IMR-90 (cell line): Measurements from ENCODE around the gene PLEKHH1. TPM values are rescaled to one million over a fixed set of nuclear protein-coding genes. Genes with fewer than 3 reads are reported as not detected.

Source experiments
- ATAC-seq: fragments of 200-7000 bp; cut with Tn5 transposase; 2 replicates; pipeline ENCODE4 v1.9.1; 2020; ENCODE audit warnings: low read depth, mild to moderate bottlenecking, moderate library complexity
- BruUV-seq: library from RNA; stranded (reverse); fragments of 400-500 nt; replicated peaks from 2 replicates; lab custom pipeline; 2021; lab: Mats Ljungman, UMichigan
- CTCF ChIA-PET: fragments of 300-600 bp; formaldehyde crosslinking; extraction: SDS; loops from one replicate; lab custom pipeline; 2021; ENCODE audit warnings: antibody characterized with exemption; lab: Yijun Ruan, JAX
- POLR2A ChIA-PET: fragments of 300-600 bp; sonication (Branson Sonifier 250); formaldehyde crosslinking; loops from one replicate; lab custom pipeline; 2022; ENCODE audit warnings: antibody characterized with exemption; ENCODE audit not compliant: unreplicated experiment; lab: Charles Lee
- DNase-seq: peaks from one replicate; pipeline ENCODE4 v3.0.0; 2013
- H2AFZ ChIP-seq: replicated peaks from 2 replicates; pipeline ENCODE3; 2013; ENCODE audit warnings: low read length, mild to moderate bottlenecking; ENCODE audit not compliant: poor library complexity
- H2AK5ac ChIP-seq: 2 replicates; pipeline ENCODE4 v1.6.1; 2013; ENCODE audit warnings: low read depth, low read length, inconsistent platforms
- H2AK9ac ChIP-seq: replicated peaks from 2 replicates; pipeline ENCODE3; 2013; ENCODE audit warnings: mild to moderate bottlenecking, low read depth, low read length, moderate library complexity; ENCODE audit not compliant: poor library complexity
- H2BK120ac ChIP-seq: 2 replicates; pipeline ENCODE4 v1.6.1; 2013; ENCODE audit warnings: low read depth, low read length, inconsistent platforms
- H2BK15ac ChIP-seq: 3 replicates; pipeline ENCODE4 v1.6.1; 2013; ENCODE audit warnings: low read depth, low read length, inconsistent platforms
- H2BK20ac ChIP-seq: 2 replicates; pipeline ENCODE4 v1.6.1; 2013; ENCODE audit warnings: low read depth, mild to moderate bottlenecking, inconsistent platforms, low read length, moderate library complexity
- H2BK5ac ChIP-seq: 2 replicates; pipeline ENCODE4 v1.6.1; 2013; ENCODE audit warnings: mild to moderate bottlenecking, low read depth, low read length, inconsistent platforms; ENCODE audit not compliant: poor library complexity, severe bottlenecking
- H3K14ac ChIP-seq: replicated peaks from 2 replicates; pipeline ENCODE4 v1.6.1; 2013; ENCODE audit warnings: low read depth, low read length, inconsistent platforms
- H3K18ac ChIP-seq: 2 replicates; pipeline ENCODE4 v1.6.1; 2013; ENCODE audit warnings: low read depth, low read length, control low read depth
- H3K23ac ChIP-seq: 2 replicates; pipeline ENCODE4 v1.6.1; 2013; ENCODE audit warnings: low read depth, low read length, inconsistent platforms
- H3K27ac ChIP-seq: 2 replicates; pipeline ENCODE4 v1.5.1; 2013; ENCODE audit warnings: mild to moderate bottlenecking, control low read depth, low read length; ENCODE audit not compliant: insufficient read depth
- H3K27me3 ChIP-seq: 2 replicates; pipeline ENCODE4 v1.6.1; 2013; ENCODE audit warnings: low read length; ENCODE audit not compliant: control insufficient read depth, insufficient read depth
- H3K36me3 ChIP-seq: 2 replicates; pipeline ENCODE4 v1.6.1; 2013; ENCODE audit warnings: low read length, mixed read lengths; ENCODE audit not compliant: control insufficient read depth, insufficient read depth
- H3K4ac ChIP-seq: 2 replicates; pipeline ENCODE4 v1.6.1; 2013; ENCODE audit warnings: low read depth, low read length, inconsistent platforms
- H3K4me1 ChIP-seq: 2 replicates; pipeline ENCODE4 v1.6.1; 2013; ENCODE audit warnings: low read length, mixed read lengths; ENCODE audit not compliant: control insufficient read depth, insufficient read depth
- H3K4me2 ChIP-seq: 2 replicates; pipeline ENCODE4 v1.6.1; 2013; ENCODE audit warnings: low read depth, mild to moderate bottlenecking, control low read depth, low read length, moderate library complexity
- H3K4me3 ChIP-seq: 2 replicates; pipeline ENCODE4 v1.5.1; 2013; ENCODE audit warnings: low read depth, mild to moderate bottlenecking, control low read depth, low read length, moderate library complexity; ENCODE audit not compliant: insufficient read depth
- H3K56ac ChIP-seq: 2 replicates; pipeline ENCODE4 v1.6.1; 2013; ENCODE audit warnings: low read length, inconsistent platforms; ENCODE audit not compliant: insufficient read depth; ENCODE audit errors: extremely low read depth
- H3K79me1 ChIP-seq, 2 experiments: 2 replicates each; pipeline ENCODE4 v1.6.1; 2013; ENCODE audit warnings: low read length in 2 of 2, inconsistent platforms in 1 of 2, low read depth in 1 of 2
- H3K9ac ChIP-seq: 2 replicates; pipeline ENCODE4 v1.6.1; 2013; ENCODE audit warnings: low read depth, low read length, control low read depth
- H3K9me1 ChIP-seq: 2 replicates; pipeline ENCODE4 v1.6.1; 2013; ENCODE audit warnings: low read length, inconsistent platforms; ENCODE audit not compliant: insufficient read depth
- H3K9me3 ChIP-seq: 2 replicates; pipeline ENCODE4 v1.6.1; 2013; ENCODE audit warnings: low read length; ENCODE audit not compliant: control insufficient read depth, insufficient read depth
- H4K20me1 ChIP-seq: 2 replicates; pipeline ENCODE4 v1.6.1; 2013; ENCODE audit warnings: low read length, inconsistent platforms; ENCODE audit not compliant: insufficient read depth
- H4K5ac ChIP-seq: 2 replicates; pipeline ENCODE4 v1.6.1; 2013; ENCODE audit warnings: mild to moderate bottlenecking, low read depth, low read length, control low read depth
- H4K8ac ChIP-seq, 2 experiments: 2 replicates each; pipeline ENCODE4 v1.6.1; 2013; ENCODE audit warnings: low read depth in 2 of 2, low read length in 2 of 2, control low read depth in 1 of 2, inconsistent platforms in 1 of 2
- H4K91ac ChIP-seq: 2 replicates; pipeline ENCODE4 v1.6.1; 2013; ENCODE audit warnings: low read depth, low read length, inconsistent platforms; ENCODE audit not compliant: insufficient read depth
- FOS ChIP-seq: fragments of 150-350 bp; IDR thresholded peaks from 2 replicates; pipeline ENCODE4 v1.6.1; 2016; ENCODE audit warnings: low read depth, low read length
- MAFK ChIP-seq: IDR thresholded peaks from 2 replicates; pipeline ENCODE4 v1.6.1; 2012; ENCODE audit warnings: low read depth, low read length, improper control_type of control experiment
- MXI1 ChIP-seq: IDR thresholded peaks from 2 replicates; pipeline ENCODE4 v1.6.1; 2012; ENCODE audit warnings: low read depth, mild to moderate bottlenecking, low read length, moderate library complexity, borderline replicate concordance
- RAD21 ChIP-seq: IDR thresholded peaks from 2 replicates; pipeline ENCODE4 v1.6.1; 2012; ENCODE audit warnings: low read length, improper control_type of control experiment
- RFX5 ChIP-seq: IDR thresholded peaks from 2 replicates; pipeline ENCODE4 v1.8.0; 2012; ENCODE audit warnings: low read depth, mild to moderate bottlenecking, low read length, moderate library complexity
- SMC3 ChIP-seq: fragments of 150-350 bp; IDR thresholded peaks from 2 replicates; pipeline ENCODE4 v1.6.1; 2016; ENCODE audit warnings: low read depth, mild to moderate bottlenecking, antibody characterized with exemption, low read length, moderate library complexity
- WGBS, 2 experiments: methylation state at CpG; one replicate each; pipeline versions ENCODE4 v1.1.5 to v1.1.7; 2013; ENCODE audit warnings: missing lambda C conversion rate in 2 of 2; ENCODE audit not compliant: insufficient read length in 1 of 2; ENCODE audit errors: extremely low coverage in 2 of 2; 5-methylcytosine and 5-hydroxymethylcytosine counted together
- dilution Hi-C: fragments of 300-500 bp; cut with HindIII; formaldehyde crosslinking; loops from one replicate; pipeline ENCODE4 v1.14.3; 2018; ENCODE audit warnings: low sequenced_read_pairs; ENCODE audit not compliant: unreplicated experiment
- in situ Hi-C: fragments of 300-500 bp; cut with MboI; formaldehyde crosslinking; loops from 3 replicates; pipeline ENCODE4 v1.14.3; 2019; ENCODE audit warnings: low sequenced_read_pairs, inconsistent platforms, mixed read lengths
- intact Hi-C: fragments of 100-400 bp; cut with micrococcal nuclease; formaldehyde crosslinking; loops from 2 replicates; pipeline ENCODE4 v1.10.0; 2022
- polyA plus RNA-seq, 3 experiments: library from polyadenylated mRNA; depleted of rRNA; stranded (reverse); fragments of >200 nt; gene quantifications; 2 replicates each; pipeline ENCODE4 v1.2.3, GENCODE V29; 2012; ENCODE audit warnings: low replicate concordance in 1 of 3
- total RNA-seq: library from RNA; depleted of rRNA; stranded (reverse); fragments of >200 nt; gene quantifications from 2 replicates; pipeline ENCODE4 v1.2.3, GENCODE V29; 2012
- TF ChIP-seq, protein P1 (sequence below): fragments of 150-350 bp; IDR thresholded peaks from 2 replicates; pipeline ENCODE4 v1.6.1; 2017; ENCODE audit warnings: mild to moderate bottlenecking, antibody characterized with exemption, low read length, low read depth

Gene PLEKHH1
- total and polyA plus RNA-seq, 2 of the 4 experiments (the other 2 are of a cell fraction), result under 0.01 to 0.34 TPM

- TF ChIP-seq RFX5 (no peak), RAD21 (no peak), MAFK (no peak), MXI1 (no peak), SMC3 (no peak), FOS (no peak)
- TF ChIP-seq, protein P1, sequence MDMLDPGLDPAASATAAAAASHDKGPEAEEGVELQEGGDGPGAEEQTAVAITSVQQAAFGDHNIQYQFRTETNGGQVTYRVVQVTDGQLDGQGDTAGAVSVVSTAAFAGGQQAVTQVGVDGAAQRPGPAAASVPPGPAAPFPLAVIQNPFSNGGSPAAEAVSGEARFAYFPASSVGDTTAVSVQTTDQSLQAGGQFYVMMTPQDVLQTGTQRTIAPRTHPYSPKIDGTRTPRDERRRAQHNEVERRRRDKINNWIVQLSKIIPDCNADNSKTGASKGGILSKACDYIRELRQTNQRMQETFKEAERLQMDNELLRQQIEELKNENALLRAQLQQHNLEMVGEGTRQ, result no peak
- Histone ChIP-seq H3K4me3 (no peak overlapping the region), H3K9ac (no peak overlapping the region), H2BK20ac (no peak overlapping the region), H2AK5ac (no peak overlapping the region), H2BK120ac (no peak overlapping the region), H3K56ac (no peak overlapping the region), H3K79me1 (no peaks in the 10 kb centered on the region), H2AFZ (no peak overlapping the region), H3K27ac (no peak overlapping the region), H4K20me1 (no peaks in the 10 kb centered on the region), H2AK9ac (no peak overlapping the region), H3K4me1 (no peaks in the 10 kb centered on the region), H4K8ac (no peak overlapping the region), H3K4me2 (no peak overlapping the region), H3K4ac (no peak overlapping the region), H3K9me1 (no peaks in the 10 kb centered on the region; the same call in 1 of the 2 replicates), H3K36me3 (no peaks in the 10 kb centered on the region), H3K14ac (no peak overlapping the region), H3K18ac (no peak overlapping the region), H4K5ac (no peak overlapping the region), H2BK15ac (no peak overlapping the region), H4K91ac (no peak overlapping the region), H2BK5ac (no peak overlapping the region), H3K9me3 (no peaks in the 10 kb centered on the region), H3K23ac (no peak overlapping the region), H3K27me3 (peaks cover 2% of the 10 kb centered on the region)
- dilution Hi-C loops, result no loop called here
- ChIA-PET CTCF (no interaction called here), POLR2A (no interaction called here)
- in situ Hi-C loops, result no loop called here
- intact Hi-C loops, result no loop called here
- DNase-seq (no peak), ATAC-seq (no peak)
- WGBS, 2 experiments, result no CpG with 5 or more reads among the region's 4 CpGs
- BruUV-seq, result no TSS peak
These were observed 97.1 kb downstream of the PLEKHH1 start for GRCh38 chr14:67630186-67630585.
